IMR-90 (cell line): ENCODE measurements around the gene SERPIND1.

Experiments
- RFX5 ChIP-seq: IDR thresholded peaks from 2 replicates; pipeline ENCODE4 v1.8.0; 2012; ENCODE audit warnings: low read depth, mild to moderate bottlenecking, low read length, moderate library complexity
- TF ChIP-seq, protein P1 (sequence below): conservative IDR thresholded peaks from 2 replicates; pipeline ENCODE4 v1.5.1; 2012; ENCODE audit warnings: mild to moderate bottlenecking, low read depth, low read length, improper control_type of control experiment

- TF ChIP-seq, protein P1, sequence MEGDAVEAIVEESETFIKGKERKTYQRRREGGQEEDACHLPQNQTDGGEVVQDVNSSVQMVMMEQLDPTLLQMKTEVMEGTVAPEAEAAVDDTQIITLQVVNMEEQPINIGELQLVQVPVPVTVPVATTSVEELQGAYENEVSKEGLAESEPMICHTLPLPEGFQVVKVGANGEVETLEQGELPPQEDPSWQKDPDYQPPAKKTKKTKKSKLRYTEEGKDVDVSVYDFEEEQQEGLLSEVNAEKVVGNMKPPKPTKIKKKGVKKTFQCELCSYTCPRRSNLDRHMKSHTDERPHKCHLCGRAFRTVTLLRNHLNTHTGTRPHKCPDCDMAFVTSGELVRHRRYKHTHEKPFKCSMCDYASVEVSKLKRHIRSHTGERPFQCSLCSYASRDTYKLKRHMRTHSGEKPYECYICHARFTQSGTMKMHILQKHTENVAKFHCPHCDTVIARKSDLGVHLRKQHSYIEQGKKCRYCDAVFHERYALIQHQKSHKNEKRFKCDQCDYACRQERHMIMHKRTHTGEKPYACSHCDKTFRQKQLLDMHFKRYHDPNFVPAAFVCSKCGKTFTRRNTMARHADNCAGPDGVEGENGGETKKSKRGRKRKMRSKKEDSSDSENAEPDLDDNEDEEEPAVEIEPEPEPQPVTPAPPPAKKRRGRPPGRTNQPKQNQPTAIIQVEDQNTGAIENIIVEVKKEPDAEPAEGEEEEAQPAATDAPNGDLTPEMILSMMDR = no peak
- no peak for TF ChIP-seq RFX5
Measured at GRCh38 chr22:20729194-20729593, 44.7 kb upstream of the SERPIND1 start.
